ENCODE data around the gene RRP8.

GRCh38 chr11:6584528-6584927, 18.9 kb downstream of the RRP8 start:
- TF ChIP-seq CTCF (IDR thresholded peaks at IDR 0.05; ENCODE audit: insufficient read depth, low read length, poor library complexity, severe bottlenecking), result no peak
- no peak for TF ChIP-seq EZH2phosphoT487 (conservative IDR thresholded peaks at IDR 0.05; ENCODE audit: low read length)

Data from SU-DHL-6 (cell line).